SU-DHL-6 (cell line): ENCODE results near the gene GSTO2.

Source experiments
- H2AFZ ChIP-seq: fragments of 200-600 bp; sonication (generic); 2 replicates; pipeline ENCODE4 v1.6.1; 2014; ENCODE audit warnings: low read depth, mild to moderate bottlenecking, moderate library complexity, mixed read lengths, antibody characterized with exemption, low read length; ENCODE audit not compliant: severe bottlenecking
- H3F3A ChIP-seq: fragments of 200-600 bp; shearing (Covaris generic); 2 replicates; pipeline ENCODE4 v1.6.0; 2016; ENCODE audit warnings: antibody characterized with exemption, mild to moderate bottlenecking; ENCODE audit not compliant: insufficient read depth
- H3K27ac ChIP-seq: fragments of 200-600 bp; sonication (generic); 2 replicates; pipeline ENCODE4 v1.5.1; 2016; ENCODE audit warnings: low read depth, mild to moderate bottlenecking, low read length, moderate library complexity, mixed read lengths
- H3K27me3 ChIP-seq: fragments of 200-600 bp; sonication (generic), shearing (Covaris generic); 2 replicates; pipeline ENCODE4 v1.6.0; 2014; ENCODE audit warnings: mild to moderate bottlenecking, low read length
- H3K36me3 ChIP-seq: fragments of 200-600 bp; sonication (generic); 2 replicates; pipeline ENCODE4 v1.6.1; 2014; ENCODE audit warnings: mild to moderate bottlenecking, low read length, mixed read lengths
- H3K4me2 ChIP-seq: fragments of 300-600, 200-600 bp; shearing (Covaris generic), sonication (generic); 2 replicates; pipeline ENCODE4 v1.6.0; 2014; ENCODE audit warnings: low read length, low read depth, mild to moderate bottlenecking; ENCODE audit not compliant: poor library complexity, severe bottlenecking
- H3K4me3 ChIP-seq: fragments of 200-600 bp; sonication (generic); 2 replicates; pipeline ENCODE4 v1.5.1; 2014; ENCODE audit warnings: antibody characterized with exemption, low read length, mild to moderate bottlenecking, mixed read lengths; ENCODE audit not compliant: insufficient read depth, poor library complexity, severe bottlenecking
- H3K79me2 ChIP-seq: fragments of 200-600 bp; sonication (generic); 2 replicates; pipeline ENCODE4 v1.6.1; 2014; ENCODE audit warnings: mild to moderate bottlenecking, low read length, moderate library complexity; ENCODE audit not compliant: insufficient read depth
- H3K9ac ChIP-seq: fragments of 200-600 bp; sonication (generic); 2 replicates; pipeline ENCODE4 v1.7.0; 2014; ENCODE audit warnings: mild to moderate bottlenecking, low read length
- H3K9me2 ChIP-seq: fragments of 200-600 bp; sonication (generic); replicated peaks from 2 replicates; pipeline ENCODE4 v1.6.1; 2014; ENCODE audit warnings: low read length; ENCODE audit not compliant: insufficient read depth
- H3K9me3 ChIP-seq: fragments of 200-600 bp; sonication (generic); 2 replicates; pipeline ENCODE4 v1.6.1; 2014; ENCODE audit warnings: low read length, mixed read lengths; ENCODE audit not compliant: insufficient read depth
- H4K20me1 ChIP-seq: fragments of 200-600 bp; sonication (generic); 2 replicates; pipeline ENCODE4 v1.6.1; 2014; ENCODE audit warnings: low read depth, mild to moderate bottlenecking, antibody characterized with exemption, low read length, moderate library complexity, mixed read lengths
- EZH2phosphoT487 ChIP-seq: fragments of 200-600 bp; sonication (generic), shearing (Covaris generic); conservative IDR thresholded peaks from 2 replicates; pipeline ENCODE4 v1.6.1; 2018; ENCODE audit warnings: mild to moderate bottlenecking, antibody characterized with exemption, low read length, moderate library complexity, mixed read lengths
- TF ChIP-seq, protein P1 (sequence below): fragments of 200-600 bp; sonication (generic); IDR thresholded peaks from one replicate; pipeline ENCODE4 v1.5.1; 2017; ENCODE audit warnings: antibody characterized with exemption, mild to moderate bottlenecking, low read length, moderate library complexity; ENCODE audit not compliant: insufficient read depth, poor library complexity, severe bottlenecking

GSTO2 gene

DNA sequence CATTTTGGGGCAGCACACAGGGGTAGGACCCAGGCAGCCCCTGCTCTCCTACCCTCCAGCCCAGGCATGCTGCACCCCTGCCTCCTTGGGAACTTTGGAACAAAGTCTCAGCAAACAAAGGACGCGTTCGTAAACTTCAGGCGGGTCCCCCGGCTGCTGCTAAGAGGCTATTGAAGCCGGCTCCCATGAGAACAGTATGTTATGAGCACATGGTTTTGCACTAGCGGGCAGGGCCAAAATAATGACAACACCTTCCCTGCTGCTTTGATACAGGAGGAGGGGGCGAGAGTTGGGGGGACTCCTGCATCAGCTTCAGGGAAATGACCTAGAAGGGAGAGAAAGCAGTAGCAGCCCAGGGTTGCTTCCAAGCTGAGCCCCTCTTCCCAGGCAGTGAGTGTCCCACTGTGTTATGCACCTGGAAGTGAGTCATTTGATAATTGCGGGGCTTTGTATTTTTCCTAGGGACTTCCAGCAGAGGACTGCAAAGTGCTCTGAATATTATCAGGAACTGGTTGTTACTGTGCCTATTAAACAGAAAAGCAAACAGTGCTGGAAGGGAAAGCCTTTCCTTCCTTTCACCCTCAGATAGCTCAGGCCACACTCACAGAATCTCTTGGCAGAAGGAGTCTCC, 62.3 kb downstream of the GSTO2 start:
- no peak overlapping the region for H2AFZ ChIP-seq
- no peak overlapping the region for H3K27ac ChIP-seq
- no peaks in the 10 kb centered on the region for H3F3A ChIP-seq
- H4K20me1 ChIP-seq, result peaks cover 32% of the 10 kb centered on the region; the same call in 1 of the 2 replicates
- H3K4me2 ChIP-seq, result no peak overlapping the region
- H3K9ac ChIP-seq, result no peak overlapping the region
- H3K4me3 ChIP-seq, result no peak overlapping the region
- H3K27me3 ChIP-seq, result no peaks in the 10 kb centered on the region
- no peaks in the 10 kb centered on the region for H3K9me3 ChIP-seq
- no peaks in the 10 kb centered on the region for H3K9me2 ChIP-seq
- H3K36me3 ChIP-seq, result no peaks in the 10 kb centered on the region
- TF ChIP-seq EZH2phosphoT487, result no peak
- TF ChIP-seq, protein P1, sequence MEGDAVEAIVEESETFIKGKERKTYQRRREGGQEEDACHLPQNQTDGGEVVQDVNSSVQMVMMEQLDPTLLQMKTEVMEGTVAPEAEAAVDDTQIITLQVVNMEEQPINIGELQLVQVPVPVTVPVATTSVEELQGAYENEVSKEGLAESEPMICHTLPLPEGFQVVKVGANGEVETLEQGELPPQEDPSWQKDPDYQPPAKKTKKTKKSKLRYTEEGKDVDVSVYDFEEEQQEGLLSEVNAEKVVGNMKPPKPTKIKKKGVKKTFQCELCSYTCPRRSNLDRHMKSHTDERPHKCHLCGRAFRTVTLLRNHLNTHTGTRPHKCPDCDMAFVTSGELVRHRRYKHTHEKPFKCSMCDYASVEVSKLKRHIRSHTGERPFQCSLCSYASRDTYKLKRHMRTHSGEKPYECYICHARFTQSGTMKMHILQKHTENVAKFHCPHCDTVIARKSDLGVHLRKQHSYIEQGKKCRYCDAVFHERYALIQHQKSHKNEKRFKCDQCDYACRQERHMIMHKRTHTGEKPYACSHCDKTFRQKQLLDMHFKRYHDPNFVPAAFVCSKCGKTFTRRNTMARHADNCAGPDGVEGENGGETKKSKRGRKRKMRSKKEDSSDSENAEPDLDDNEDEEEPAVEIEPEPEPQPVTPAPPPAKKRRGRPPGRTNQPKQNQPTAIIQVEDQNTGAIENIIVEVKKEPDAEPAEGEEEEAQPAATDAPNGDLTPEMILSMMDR, result no peak
- peaks cover 96% of the 10 kb centered on the region for H3K79me2 ChIP-seq

DNA sequence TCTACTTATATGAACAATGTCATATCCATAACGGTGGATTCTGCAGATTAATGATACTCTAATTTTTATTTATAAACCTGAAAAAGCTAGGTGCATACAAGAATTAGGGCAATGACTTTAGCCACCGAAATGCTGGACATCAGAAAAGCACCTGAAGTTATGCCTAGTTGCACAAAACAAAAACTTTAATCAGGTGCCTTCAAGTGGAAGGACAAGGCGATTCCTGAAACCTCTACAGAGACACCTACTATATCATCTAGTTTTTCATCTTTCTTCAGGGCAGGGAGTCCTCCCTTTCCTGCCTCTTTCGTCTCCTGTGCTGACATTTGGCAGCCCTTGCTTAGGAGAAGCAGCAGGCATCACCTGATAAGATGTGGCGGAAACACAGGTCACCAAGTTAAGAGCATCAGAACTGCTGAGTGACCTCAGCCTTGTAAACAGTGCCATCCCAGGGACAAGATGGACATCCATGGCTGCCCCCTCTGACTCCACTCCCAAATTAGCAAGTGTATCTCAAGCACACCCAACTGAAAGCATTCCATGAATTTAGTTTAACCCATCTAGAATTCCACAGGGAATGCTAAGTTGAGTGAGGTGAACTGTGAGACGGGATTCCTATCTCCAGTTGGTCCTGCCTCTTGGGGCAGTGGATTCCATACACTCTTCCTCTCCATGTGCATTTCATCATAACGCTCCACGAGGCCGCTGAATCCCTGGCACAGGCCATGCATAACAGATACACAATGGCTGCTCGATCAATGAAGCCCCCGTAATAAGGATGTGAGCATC, 63.5 kb downstream of the GSTO2 start:
- no peak overlapping the region for H3K9ac ChIP-seq
- H3K9me2 ChIP-seq, result no peaks in the 10 kb centered on the region
- H3K27ac ChIP-seq, result no peak overlapping the region
- peaks cover 97% of the 10 kb centered on the region for H3K79me2 ChIP-seq
- H3K4me3 ChIP-seq, result no peak overlapping the region
- no peaks in the 10 kb centered on the region for H3K36me3 ChIP-seq
- H3K27me3 ChIP-seq, result no peaks in the 10 kb centered on the region
- no peak for TF ChIP-seq EZH2phosphoT487
- TF ChIP-seq, protein P1, result no peak
- H4K20me1 ChIP-seq, result peaks cover 32% of the 10 kb centered on the region; the same call in 1 of the 2 replicates
- no peaks in the 10 kb centered on the region for H3F3A ChIP-seq
- H2AFZ ChIP-seq, result no peak overlapping the region
- H3K9me3 ChIP-seq, result no peaks in the 10 kb centered on the region
- no peak overlapping the region for H3K4me2 ChIP-seq

DNA sequence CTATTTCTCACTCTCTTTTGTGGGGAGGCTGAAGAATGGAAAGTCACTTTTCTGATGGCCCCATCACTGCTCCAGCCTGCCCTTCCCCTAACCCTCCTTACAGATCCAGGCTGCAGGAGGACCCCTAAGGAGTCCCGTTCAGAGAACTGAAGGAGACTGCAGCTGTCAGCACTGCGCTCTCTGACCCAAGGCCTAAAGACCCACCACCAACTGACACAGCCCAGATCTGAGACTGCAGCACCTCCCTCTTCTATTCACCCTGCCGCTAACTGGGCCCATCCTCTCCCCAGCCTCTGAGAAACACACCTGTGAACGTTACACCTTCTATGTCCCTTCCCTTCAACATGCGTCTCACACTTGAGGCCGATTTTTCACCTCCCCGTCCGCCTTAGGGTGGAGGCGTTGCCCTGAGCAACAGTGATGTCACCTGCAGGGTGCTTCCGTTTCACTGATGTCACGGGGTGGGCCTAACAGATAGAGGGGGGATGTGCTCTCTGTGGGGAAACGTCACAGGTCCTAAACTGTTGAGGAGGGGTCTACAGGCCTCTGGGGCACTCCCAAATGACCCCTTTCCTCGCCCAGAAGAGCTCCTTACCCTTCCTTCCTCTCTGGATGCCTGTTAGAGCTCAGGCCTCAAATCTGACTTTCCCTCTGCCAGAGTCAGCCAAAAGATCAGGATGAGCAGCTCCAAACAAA, 64.2 kb downstream of the GSTO2 start:
- H3K79me2 ChIP-seq, result peaks cover 91% of the 10 kb centered on the region

More for the DNA sequence above, 64.2 kb downstream of the GSTO2 start:
- Histone ChIP-seq H3F3A (no peaks in the 10 kb centered on the region), H3K4me3 (no peak overlapping the region), H3K27me3 (no peaks in the 10 kb centered on the region), H2AFZ (no peak overlapping the region), H3K9me2 (no peaks in the 10 kb centered on the region), H3K27ac (no peak overlapping the region), H3K36me3 (no peaks in the 10 kb centered on the region), H4K20me1 (peaks cover 32% of the 10 kb centered on the region; the same call in 1 of the 2 replicates), H3K4me2 (no peak overlapping the region), H3K9me3 (no peaks in the 10 kb centered on the region), H3K9ac (no peak overlapping the region)
- no peak for TF ChIP-seq EZH2phosphoT487
- TF ChIP-seq, protein P1, result no peak
